ENCODE data around the gene RGPD6.
"Not testable (repeated sequence)": the region's sequence is repeated elsewhere in the genome, so short reads cannot be mapped to it uniquely, and the experiment has no call there.

Gene RGPD6

GRCh38 chr2:110576763-110577416 is at the start of gene RGPD6:
Gene RGPD6 (minus strand): TSS chr2:110577222. CDS start chr2:110577024, 198 bp downstream.
- POLR2A ChIA-PET; CTCF ChIA-PET; DNase-seq (ENCODE audit: extremely low spot score): not testable (repeated sequence)

DNA sequence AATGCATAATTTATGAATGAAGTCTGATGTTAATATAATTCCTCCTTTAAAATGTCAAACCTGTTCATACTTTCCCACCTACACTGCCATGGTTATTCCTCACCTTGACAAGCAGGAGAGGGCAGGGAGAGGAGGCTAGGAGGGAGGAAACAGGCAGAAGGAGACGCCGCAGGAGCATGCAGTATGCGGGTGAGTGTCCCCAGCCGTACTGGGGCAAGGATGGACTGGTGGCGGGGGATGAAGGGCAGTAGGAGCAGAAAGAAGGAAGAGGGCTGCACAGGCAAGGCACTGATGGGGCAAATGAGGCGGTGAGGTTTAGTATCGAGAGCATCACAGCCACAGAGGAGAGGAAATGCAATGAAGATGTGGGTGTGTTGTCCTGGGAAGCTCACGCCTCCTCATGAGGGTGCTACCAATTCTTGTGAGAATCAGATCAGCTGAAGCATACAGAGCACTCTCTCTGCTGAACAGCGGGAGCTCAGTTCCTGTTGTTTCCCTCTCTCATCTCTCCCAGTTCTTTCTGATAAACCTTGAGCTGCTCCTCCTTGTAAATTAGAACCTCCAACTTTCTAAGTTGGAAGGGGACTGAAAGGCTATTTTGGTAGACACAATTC is 42.4 kb upstream of the RGPD6 start:
- POLR2A ChIA-PET; CTCF ChIA-PET; DNase-seq (ENCODE audit: extremely low spot score): not testable (repeated sequence)

- DNase-seq (ENCODE audit: extremely low spot score); CTCF ChIA-PET; POLR2A ChIA-PET: not testable (repeated sequence)
Observed at GRCh38 chr2:110613927-110614326, 36.9 kb upstream of the RGPD6 start.

DNA sequence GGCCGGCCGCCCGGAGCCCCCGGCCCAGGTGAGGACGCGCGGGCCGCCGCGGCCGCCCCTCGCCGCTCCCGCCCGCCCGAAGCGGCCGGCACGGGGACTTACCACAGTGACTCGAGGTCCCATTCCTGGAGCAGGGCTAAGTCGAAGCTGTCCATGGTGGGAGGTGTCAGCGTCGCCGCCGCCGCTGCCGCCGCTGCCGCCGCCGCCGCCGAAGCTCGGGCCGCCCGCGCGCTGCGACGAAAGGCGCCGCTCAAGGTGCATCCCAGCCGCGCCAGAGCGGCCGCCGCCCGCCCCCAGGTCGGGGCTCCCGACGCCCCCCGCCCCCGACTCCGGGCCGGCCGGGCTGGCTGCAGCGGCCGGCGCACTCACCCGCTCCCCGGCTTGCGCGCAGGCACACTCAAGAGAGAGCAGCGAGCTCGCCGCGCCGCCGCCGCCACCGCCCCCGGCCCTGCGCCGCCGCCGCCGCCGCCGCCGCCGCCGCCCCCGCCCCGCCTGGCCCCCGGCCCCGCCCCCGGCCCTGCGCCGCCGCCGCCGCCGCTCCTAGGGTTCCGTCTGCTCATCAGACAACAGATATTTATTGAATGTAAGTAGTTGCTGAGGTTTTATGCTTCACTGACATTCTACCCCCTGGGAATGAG is 33.7 kb upstream of the RGPD6 start:
- DNase-seq (ENCODE audit: extremely low spot score); CTCF ChIA-PET; POLR2A ChIA-PET: not testable (repeated sequence)

- CTCF ChIA-PET; DNase-seq (ENCODE audit: extremely low spot score); POLR2A ChIA-PET: not testable (repeated sequence)
Observed at GRCh38 chr2:110609843-110610612, 33.0 kb upstream of the RGPD6 start.

GRCh38 chr2:110608788-110609502 is 31.9 kb upstream of the RGPD6 start:
- CTCF ChIA-PET; DNase-seq (ENCODE audit: extremely low spot score); POLR2A ChIA-PET: not testable (repeated sequence)

DNA sequence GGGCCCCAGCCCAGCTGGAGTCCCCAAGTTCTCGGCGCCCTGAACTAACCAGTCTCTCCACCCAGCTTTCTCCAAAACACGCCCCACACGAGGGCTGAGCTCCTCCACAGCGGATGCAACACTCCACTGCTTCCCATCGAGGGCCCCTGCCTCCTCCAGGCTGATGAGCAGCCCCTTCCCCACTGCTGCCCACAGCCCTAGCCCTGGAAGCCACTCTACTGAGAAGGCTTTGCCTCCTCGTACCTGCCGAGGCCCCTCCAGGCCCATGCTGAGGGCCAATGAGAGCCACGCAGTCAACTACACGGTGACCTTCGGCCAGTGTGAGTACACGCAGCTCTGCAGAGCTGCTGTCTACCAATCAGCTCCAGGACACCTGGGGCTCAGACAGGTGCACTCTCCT is 28.0 kb upstream of the RGPD6 start:
- DNase-seq (ENCODE audit: extremely low spot score); CTCF ChIA-PET; POLR2A ChIA-PET: not testable (repeated sequence)

GRCh38 chr2:110603917-110604591 is 27.0 kb upstream of the RGPD6 start:
- CTCF ChIA-PET; POLR2A ChIA-PET; DNase-seq (ENCODE audit: extremely low spot score): not testable (repeated sequence)

DNA sequence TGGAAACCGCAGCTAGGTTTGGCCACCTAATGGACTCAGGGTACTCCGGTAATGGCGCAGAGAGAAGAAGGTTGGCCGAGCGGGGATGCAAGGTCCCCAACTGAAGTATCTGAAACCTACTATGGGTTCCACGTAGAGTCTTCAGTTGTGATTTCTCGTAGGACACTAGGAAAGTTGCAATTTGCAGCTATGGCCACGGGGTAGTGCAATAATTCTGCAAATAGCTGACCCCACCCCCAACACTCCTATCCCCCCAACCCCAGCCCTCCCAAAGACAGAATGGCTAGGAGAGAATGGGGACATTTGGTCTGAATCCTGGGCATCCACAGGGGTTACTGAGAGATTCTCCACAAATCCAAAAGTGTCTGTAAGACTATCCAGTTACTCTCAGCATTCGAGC is 25.1 kb upstream of the RGPD6 start:
- DNase-seq (ENCODE audit: extremely low spot score); CTCF ChIA-PET; POLR2A ChIA-PET: not testable (repeated sequence)

DNA sequence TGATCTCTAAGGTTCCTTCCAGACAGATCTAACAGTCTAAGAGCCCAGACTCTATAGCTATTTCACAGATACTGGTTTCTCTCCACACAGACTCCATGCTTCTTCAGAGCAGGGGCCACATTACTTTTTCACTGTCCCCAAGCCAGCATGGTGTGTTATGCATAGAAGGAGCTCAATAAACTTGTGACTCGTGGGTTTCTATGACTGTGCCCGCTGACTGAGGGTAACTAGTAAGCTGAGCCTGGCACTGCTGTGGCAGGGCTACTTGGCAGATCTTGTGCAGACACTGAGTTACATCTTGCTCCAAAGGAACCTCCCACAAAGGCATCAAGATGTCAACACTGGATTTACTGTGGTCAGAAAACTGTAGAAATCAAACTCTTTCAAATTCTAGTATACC is 15.0 kb upstream of the RGPD6 start:
- POLR2A ChIA-PET; DNase-seq (ENCODE audit: extremely low spot score); CTCF ChIA-PET: not testable (repeated sequence)

DNA sequence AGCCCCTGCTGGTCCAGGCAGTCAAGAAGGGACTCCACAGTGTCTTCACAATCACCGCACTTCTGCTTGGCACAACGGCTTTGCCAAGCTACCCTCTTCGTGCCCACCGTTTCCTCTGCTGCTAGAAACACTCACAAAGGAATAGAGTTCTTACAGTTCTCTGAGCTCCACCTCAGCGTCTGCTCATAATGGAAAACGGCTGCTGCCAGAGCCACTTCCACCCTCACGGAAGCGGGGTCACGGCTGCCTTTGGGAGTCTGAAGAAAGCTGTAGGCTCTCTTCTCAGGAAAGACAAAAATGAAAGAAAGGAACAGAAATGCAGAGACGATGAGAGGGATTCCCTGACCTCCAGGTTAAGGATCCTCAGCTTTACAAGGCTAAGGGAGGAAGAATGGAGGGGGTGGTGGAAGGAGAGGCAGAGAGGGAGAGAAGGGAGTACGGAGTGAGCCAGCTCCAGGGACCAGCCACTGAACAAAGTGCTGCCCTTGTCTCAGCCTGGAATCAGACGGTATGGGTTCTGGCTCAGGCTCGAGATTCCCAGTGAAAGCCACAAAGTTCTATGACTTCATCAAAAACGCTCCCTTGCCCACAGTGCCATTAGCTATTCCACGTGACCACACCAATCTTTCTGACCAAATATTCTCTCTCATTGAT is 12.8 kb upstream of the RGPD6 start:
- POLR2A ChIA-PET; DNase-seq (ENCODE audit: extremely low spot score); CTCF ChIA-PET: not testable (repeated sequence)

DNA sequence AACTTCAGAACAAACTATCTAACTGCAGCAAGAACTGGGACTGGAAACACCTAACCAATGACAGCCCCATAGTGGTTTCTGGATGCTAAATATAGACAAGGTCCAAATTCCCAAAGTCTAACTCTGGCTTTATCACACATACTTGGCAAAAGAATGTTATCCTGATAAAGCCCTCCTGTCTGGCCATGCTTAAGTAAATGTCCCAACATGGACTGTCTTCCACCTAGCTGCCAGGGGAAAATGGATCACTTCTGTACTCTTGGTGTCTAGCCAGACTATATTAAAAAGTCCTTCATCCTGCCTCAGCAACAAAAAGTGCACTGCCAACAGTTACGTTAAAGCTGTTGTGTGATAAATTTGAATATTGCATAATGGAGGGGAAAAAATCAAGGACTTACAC is 11.5 kb upstream of the RGPD6 start:
- POLR2A ChIA-PET; CTCF ChIA-PET; DNase-seq (ENCODE audit: extremely low spot score): not testable (repeated sequence)

DNA sequence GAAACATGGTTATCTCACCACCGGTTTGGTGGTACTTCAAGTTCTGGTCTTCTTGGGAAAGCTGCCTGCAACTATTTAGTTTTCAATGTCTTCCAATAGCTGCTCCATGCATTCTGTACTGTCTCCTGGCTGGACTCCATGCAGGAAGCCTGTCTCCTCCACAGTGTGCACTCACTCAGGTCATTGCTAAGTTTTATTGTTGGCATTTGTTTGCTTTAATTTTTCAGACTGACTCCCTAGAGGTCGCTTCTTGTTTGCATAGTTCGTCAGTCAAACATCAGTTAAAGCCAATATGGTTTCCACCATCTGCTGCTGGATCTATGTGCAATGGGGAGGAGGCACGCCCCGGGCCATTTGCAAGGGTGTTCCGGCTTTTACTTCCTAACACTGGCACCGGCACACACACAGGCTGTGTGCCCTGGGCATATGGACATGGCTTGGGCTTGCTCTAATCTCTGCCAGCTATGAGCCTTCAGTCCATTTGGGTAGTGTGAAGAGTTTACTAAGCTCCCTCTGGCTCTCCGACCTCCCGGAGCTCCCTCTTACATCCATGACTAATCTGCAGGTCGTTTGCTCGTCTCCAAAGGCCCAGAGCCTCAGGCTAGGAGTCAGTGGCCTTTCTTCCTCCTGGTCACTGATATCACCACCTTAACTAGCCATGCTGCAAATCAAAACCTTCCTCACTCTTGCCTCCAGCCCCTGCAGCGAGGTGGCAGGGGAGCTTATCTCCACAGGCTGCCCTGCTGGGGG is 2.4 kb upstream of the RGPD6 start:
- POLR2A ChIA-PET; DNase-seq (ENCODE audit: extremely low spot score); CTCF ChIA-PET: not testable (repeated sequence)

DNA sequence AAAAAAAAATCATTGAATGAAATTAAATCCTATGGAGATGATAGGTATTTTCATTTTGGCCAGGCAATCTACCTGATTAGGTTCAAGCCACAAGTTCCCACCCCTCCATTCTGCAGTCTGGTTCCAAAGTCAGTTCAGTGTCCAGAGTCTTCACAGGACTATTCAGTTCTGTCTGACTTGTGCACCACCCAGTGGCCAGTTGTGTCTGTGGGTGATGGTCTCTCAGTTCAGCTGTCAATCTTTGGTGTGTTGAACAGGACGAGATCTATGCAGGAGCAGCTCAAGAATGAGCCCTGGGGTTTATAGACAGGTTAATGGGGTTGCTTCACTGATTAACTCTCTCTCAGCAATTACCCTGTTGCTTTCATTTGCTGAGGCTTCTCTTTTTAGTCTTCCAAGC is 1.4 kb upstream of the RGPD6 start:
- DNase-seq (ENCODE audit: extremely low spot score); POLR2A ChIA-PET; CTCF ChIA-PET: not testable (repeated sequence)

- DNase-seq (ENCODE audit: extremely low spot score); CTCF ChIA-PET; POLR2A ChIA-PET: not testable (repeated sequence)
Observed at GRCh38 chr2:110499755-110500377, 77.2 kb downstream of the RGPD6 start.

GRCh38 chr2:110496027-110496426 is 81.0 kb downstream of the RGPD6 start:
- POLR2A ChIA-PET; CTCF ChIA-PET; DNase-seq (ENCODE audit: extremely low spot score): not testable (repeated sequence)

- POLR2A ChIA-PET, CTCF ChIA-PET: not testable (repeated sequence)
Observed at GRCh38 chr2:110494488-110494887, 82.5 kb downstream of the RGPD6 start.

More at GRCh38 chr2:110494488-110494887, 82.5 kb downstream of the RGPD6 start:
- DNase-seq (ENCODE audit: extremely low spot score), result not testable (repeated sequence)

Measured in HEK293T (cell line).